GM10266 (cell line): ENCODE measurements around the gene CSTF3.

Experiments
- DNase-seq: peaks from one replicate; pipeline ENCODE4 v3.0.0; 2012; ENCODE audit errors: extremely low spot score
- TF ChIP-seq, protein P1 (sequence below): IDR thresholded peaks from 2 replicates; pipeline ENCODE4 v1.5.1; 2012; ENCODE audit warnings: mild to moderate bottlenecking, low read depth; ENCODE audit not compliant: control insufficient read depth, insufficient read depth; ENCODE audit errors: missing control alignments

The CSTF3 gene

DNA sequence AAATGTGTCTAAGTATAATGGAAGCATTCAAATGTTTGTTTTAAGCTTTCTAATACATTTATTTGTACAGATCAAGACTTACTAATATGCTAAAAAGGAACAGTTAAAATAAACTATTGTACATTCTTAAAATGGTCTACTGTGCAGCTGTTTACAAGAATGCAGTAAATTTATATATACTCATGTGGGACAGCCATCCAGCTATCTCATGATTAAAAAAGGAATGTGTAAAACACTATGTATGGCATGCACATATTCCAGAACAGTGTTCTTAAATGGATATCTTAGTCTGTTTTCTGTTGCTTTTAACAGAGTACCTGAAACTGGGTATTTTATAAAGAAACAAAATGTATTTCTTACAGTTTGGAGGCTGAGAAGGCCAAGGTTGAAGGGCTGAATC, 30.2 kb upstream of the CSTF3 start:
- no peak for DNase-seq
- TF ChIP-seq, protein P1, sequence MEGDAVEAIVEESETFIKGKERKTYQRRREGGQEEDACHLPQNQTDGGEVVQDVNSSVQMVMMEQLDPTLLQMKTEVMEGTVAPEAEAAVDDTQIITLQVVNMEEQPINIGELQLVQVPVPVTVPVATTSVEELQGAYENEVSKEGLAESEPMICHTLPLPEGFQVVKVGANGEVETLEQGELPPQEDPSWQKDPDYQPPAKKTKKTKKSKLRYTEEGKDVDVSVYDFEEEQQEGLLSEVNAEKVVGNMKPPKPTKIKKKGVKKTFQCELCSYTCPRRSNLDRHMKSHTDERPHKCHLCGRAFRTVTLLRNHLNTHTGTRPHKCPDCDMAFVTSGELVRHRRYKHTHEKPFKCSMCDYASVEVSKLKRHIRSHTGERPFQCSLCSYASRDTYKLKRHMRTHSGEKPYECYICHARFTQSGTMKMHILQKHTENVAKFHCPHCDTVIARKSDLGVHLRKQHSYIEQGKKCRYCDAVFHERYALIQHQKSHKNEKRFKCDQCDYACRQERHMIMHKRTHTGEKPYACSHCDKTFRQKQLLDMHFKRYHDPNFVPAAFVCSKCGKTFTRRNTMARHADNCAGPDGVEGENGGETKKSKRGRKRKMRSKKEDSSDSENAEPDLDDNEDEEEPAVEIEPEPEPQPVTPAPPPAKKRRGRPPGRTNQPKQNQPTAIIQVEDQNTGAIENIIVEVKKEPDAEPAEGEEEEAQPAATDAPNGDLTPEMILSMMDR = no peak

DNA sequence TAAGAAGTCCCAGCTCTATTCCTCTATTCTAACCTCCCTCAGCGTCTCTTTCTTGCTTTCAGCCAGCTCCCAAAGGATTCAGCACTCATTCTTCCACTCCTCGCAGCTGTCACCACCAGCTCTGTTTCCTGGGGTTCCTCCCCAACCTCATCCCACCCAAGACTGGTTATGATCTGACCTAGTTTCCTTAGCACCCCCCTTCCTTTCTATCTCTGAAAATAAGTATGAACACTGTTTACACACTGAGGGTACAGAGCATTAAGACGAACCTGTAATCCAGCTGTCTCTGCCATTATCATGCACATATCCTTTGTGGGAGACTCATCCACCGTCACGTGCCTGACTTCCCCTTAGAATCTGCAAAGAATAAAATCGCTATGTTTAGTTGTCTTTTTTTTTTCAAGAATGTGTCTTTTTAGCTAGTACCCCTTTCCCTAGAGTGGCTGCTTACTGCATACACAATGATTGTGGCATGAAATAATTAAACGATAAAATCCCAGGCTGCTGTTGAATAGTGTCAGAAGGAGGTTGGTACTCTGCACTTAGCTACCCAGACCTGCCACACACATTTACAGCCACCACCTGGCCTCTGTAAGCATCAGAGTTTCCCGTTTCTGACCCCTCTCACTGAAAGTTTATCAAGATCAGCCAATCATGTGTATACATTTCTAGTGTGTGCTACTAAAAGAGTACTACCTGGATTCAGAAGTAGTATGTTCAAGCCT, 26.9 kb upstream of the CSTF3 start:
- DNase-seq = no peak

DNA sequence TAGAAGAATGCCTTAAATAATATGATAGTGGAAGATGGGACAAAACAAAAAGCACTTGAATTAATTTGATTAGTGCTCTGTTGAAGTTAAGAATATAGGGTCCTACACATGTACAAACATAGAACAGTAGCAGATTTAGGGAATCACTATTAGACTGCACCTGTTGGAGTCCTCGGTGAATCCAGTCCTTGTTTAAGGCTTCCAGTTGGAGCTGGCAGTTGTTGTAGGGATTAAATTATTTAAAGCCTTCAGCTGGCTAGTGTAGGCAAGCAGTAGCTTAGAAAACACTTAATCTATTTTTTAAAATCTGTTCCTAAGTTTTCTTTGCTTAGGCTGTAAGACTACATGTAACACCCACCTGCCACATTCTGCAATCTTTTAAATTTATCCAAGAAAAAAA, 24.5 kb upstream of the CSTF3 start:
- no peak for DNase-seq
- TF ChIP-seq, protein P1 = no peak

More for the DNA sequence above, 26.9 kb upstream of the CSTF3 start:
- TF ChIP-seq, protein P1 = no peak

DNA sequence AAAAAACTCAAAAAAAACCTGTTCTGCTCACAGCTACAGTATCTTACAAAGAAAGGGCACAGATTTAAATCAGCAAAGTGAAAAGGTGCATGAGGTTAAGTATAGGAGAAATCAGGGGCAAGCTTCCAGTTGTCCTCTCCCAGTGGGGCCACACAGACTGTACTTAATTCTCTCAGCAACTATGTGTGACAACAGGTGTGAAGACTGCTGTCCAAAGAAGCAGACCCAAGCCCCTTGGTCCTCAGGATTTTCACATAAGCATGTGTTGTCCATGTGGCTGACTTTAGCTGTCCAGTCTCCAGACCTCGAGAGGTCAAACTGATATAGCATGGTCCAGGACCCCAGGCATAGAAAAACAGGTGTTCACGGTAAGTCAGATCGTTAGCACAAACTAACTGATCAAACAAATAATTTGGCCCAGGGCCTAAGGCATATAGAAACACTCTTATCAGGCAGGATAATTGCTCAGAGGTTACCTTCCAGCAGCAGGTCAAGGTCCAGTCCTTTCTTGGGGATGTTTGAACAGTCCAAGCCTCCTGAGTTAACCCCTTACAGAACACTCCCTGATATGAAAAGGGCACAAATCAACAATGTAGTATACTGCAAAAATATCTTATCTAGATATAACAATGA, 21.1 kb upstream of the CSTF3 start:
- DNase-seq = no peak
- TF ChIP-seq, protein P1 = no peak

DNA sequence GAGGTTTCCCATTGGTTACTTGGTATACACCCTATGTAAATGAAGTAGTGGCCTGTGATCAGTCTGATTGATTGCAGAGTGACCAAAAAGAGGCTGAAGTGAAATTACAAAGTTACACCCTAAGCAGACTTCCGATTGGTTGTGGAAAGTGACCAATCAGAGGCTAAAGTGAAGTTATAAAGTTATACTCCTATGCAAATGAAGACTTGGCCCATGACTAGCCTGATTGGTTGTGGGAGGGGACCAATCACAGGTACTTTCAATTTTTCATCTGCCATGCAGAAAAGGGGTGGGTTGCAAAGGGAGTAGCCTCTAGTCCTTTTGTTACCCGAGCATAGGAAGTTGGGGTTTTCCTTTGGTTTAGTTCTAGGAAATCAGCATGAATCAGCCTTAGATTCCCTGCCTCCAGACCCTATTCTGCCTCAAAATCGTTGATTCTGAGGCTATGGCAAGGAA, 18.1 kb upstream of the CSTF3 start:
- TF ChIP-seq, protein P1 = no peak
- DNase-seq = no peak

DNA sequence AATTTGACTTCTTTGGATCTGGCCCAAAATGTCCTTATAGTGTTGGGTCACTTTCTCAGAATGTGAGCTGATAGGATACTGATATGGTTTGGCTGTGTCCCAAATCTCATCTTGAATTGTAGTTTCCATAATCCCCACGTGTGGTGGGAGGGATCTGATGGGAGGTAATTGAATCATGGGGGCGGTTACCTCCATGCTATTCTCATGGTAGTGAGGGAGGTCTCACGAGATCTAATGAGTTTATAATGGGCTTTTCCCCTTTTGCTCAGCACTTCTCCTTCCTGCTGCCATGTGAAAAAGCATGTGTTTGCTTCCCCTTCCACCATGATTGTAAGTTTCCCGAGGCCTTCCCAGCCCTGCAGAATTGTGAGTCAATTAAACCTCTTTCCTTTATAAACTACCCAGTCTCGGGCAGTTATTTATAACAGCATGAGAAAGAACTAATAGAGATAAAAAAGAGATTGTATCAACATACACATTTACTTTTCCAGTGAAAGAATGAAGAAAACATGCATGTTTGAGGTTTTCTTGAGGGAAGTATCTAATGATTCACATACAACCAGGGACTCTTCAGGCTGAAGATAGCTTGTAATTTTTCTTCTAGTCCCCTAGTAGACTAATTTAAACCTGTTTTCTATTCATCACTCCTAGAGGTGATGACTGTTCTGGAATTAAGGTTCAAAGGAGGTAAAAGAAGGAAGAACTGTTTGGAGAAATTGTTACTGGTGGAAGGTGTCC, 17.3 kb upstream of the CSTF3 start:
- TF ChIP-seq, protein P1 = no peak
- no peak for DNase-seq
